ENCODE measurements around the gene NUCB2.
A peak's percentile ranks its signal among the peaks of the same experiment; 100 is the strongest.
"Not testable (repeated sequence)": the region's sequence is repeated elsewhere in the genome, so short reads cannot be mapped to it uniquely, and the experiment has no call there.

Gene NUCB2

GRCh38 chr11:17276236-17277023 lies at the start of gene NUCB2:
NUCB2 (plus strand) TSS chr11:17276739; CDS start chr11:17295324, 18,585 bp downstream.
- DNase-seq (ENCODE audit: low spot score) (peak; percentile 97), FAIRE-seq (peak; percentile 69)

GRCh38 chr11:17228186-17228925 lies 48.2 kb upstream of the NUCB2 start:
- FAIRE-seq; DNase-seq (ENCODE audit: low spot score): not testable (repeated sequence)

GRCh38 chr11:17229481-17230152 lies 46.9 kb upstream of the NUCB2 start:
- no peak for DNase-seq (ENCODE audit: low spot score)
- no peak for FAIRE-seq

- FAIRE-seq, result no peak
These were observed 45.4 kb upstream of the NUCB2 start for GRCh38 chr11:17230867-17231851.

GRCh38 chr11:17233101-17233500 lies 43.4 kb upstream of the NUCB2 start:
- DNase-seq (ENCODE audit: low spot score) (no peak), FAIRE-seq (no peak)

More at GRCh38 chr11:17230867-17231851, 45.4 kb upstream of the NUCB2 start:
- no peak for DNase-seq (ENCODE audit: low spot score)

- no peak for DNase-seq (ENCODE audit: low spot score)
- no peak for FAIRE-seq
These were observed 38.2 kb upstream of the NUCB2 start for GRCh38 chr11:17238377-17238776.

- FAIRE-seq; DNase-seq (ENCODE audit: low spot score): not testable (repeated sequence)
These were observed 36.6 kb upstream of the NUCB2 start for GRCh38 chr11:17239927-17240326.

- DNase-seq (ENCODE audit: low spot score) (no peak), FAIRE-seq (no peak)
These were observed 35.8 kb upstream of the NUCB2 start for GRCh38 chr11:17240780-17241179.

GRCh38 chr11:17242954-17243353 lies 33.6 kb upstream of the NUCB2 start:
- not testable (repeated sequence) for DNase-seq (ENCODE audit: low spot score); FAIRE-seq

GRCh38 chr11:17244046-17244445 lies 32.5 kb upstream of the NUCB2 start:
- no peak for DNase-seq (ENCODE audit: low spot score)
- no peak for FAIRE-seq

- no peak for FAIRE-seq
- no peak for DNase-seq (ENCODE audit: low spot score)
These were observed 25.8 kb upstream of the NUCB2 start for GRCh38 chr11:17250561-17251350.

- no peak for FAIRE-seq
These were observed 23.8 kb upstream of the NUCB2 start for GRCh38 chr11:17252704-17253103.

GRCh38 chr11:17256512-17256911 lies 20.0 kb upstream of the NUCB2 start:
- no peak for DNase-seq (ENCODE audit: low spot score)
- peak; percentile 17 for FAIRE-seq

More at GRCh38 chr11:17252704-17253103, 23.8 kb upstream of the NUCB2 start:
- no peak for DNase-seq (ENCODE audit: low spot score)

- FAIRE-seq (no peak), DNase-seq (ENCODE audit: low spot score) (no peak)
These were observed 19.3 kb upstream of the NUCB2 start for GRCh38 chr11:17257196-17257595.

GRCh38 chr11:17258670-17259069 lies 17.9 kb upstream of the NUCB2 start:
- DNase-seq (ENCODE audit: low spot score) (no peak), FAIRE-seq (no peak)

- DNase-seq (ENCODE audit: low spot score), result no peak
- no peak for FAIRE-seq
These were observed 17.0 kb upstream of the NUCB2 start for GRCh38 chr11:17259519-17259918.

GRCh38 chr11:17260020-17260419 lies 16.5 kb upstream of the NUCB2 start:
- FAIRE-seq (no peak), DNase-seq (ENCODE audit: low spot score) (no peak)

- FAIRE-seq, result no peak
These were observed 12.8 kb upstream of the NUCB2 start for GRCh38 chr11:17263769-17264168.

GRCh38 chr11:17266781-17267180 lies 9.8 kb upstream of the NUCB2 start:
- no peak for DNase-seq (ENCODE audit: low spot score)
- no peak for FAIRE-seq

More at GRCh38 chr11:17263769-17264168, 12.8 kb upstream of the NUCB2 start:
- peak; percentile 44 for DNase-seq (ENCODE audit: low spot score)

- FAIRE-seq (peak; percentile 67), DNase-seq (ENCODE audit: low spot score) (peak; percentile 89)
These were observed 9.0 kb upstream of the NUCB2 start for GRCh38 chr11:17267576-17267975.

Data from urothelium cell line (cell line).